Iris pigment epithelial cell (primary cell): ENCODE measurements around the gene PSMC6.

Experiments
- DNase-seq: peaks from one replicate; pipeline ENCODE4 v3.0.0-alpha.2; 2011; ENCODE audit warnings: low read depth

The PSMC6 gene

GRCh38 chr14:52706724-52707706 lies at the start of gene PSMC6:
PSMC6 (plus strand) TSS chr14:52707200; CDS start chr14:52707220, 20 bp downstream.
- peak; percentile 90 for DNase-seq

GRCh38 chr14:52660325-52660724 lies 46.7 kb upstream of the PSMC6 start:
- no peak for DNase-seq

- no peak for DNase-seq
These were observed 46.2 kb upstream of the PSMC6 start for GRCh38 chr14:52660832-52661231.

GRCh38 chr14:52661314-52661713 lies 45.7 kb upstream of the PSMC6 start:
- no peak for DNase-seq

- DNase-seq, result no peak
These were observed 43.1 kb upstream of the PSMC6 start for GRCh38 chr14:52663850-52664249.

- no peak for DNase-seq
These were observed 28.4 kb upstream of the PSMC6 start for GRCh38 chr14:52678591-52678990.

GRCh38 chr14:52683985-52684520 lies 22.9 kb upstream of the PSMC6 start:
- no peak for DNase-seq

- DNase-seq, result no peak
These were observed 20.8 kb upstream of the PSMC6 start for GRCh38 chr14:52686176-52686575.

GRCh38 chr14:52690983-52691760 lies 15.8 kb upstream of the PSMC6 start:
- DNase-seq, result no peak

- DNase-seq, result peak; percentile 77
These were observed 14.6 kb upstream of the PSMC6 start for GRCh38 chr14:52692248-52692962.

- DNase-seq, result no peak
These were observed 14.0 kb upstream of the PSMC6 start for GRCh38 chr14:52693036-52693435.

GRCh38 chr14:52693532-52693931 lies 13.5 kb upstream of the PSMC6 start:
- DNase-seq, result no peak

GRCh38 chr14:52694761-52695480 lies 12.1 kb upstream of the PSMC6 start:
- peak; percentile 69 for DNase-seq

GRCh38 chr14:52695481-52696091 lies 11.4 kb upstream of the PSMC6 start, which contains the start of gene ERO1A:
ERO1A (minus strand) TSS chr14:52695558; CDS start chr14:52695481, 77 bp downstream.
- DNase-seq, result peak; percentile 83

GRCh38 chr14:52700701-52701172 lies 6.3 kb upstream of the PSMC6 start:
- DNase-seq, result peak; percentile 61

GRCh38 chr14:52701223-52701622 lies 5.8 kb upstream of the PSMC6 start:
- peak; percentile 21 for DNase-seq

- peak; percentile 99 for DNase-seq
These were observed 3.8 kb upstream of the PSMC6 start for GRCh38 chr14:52703225-52703624.

GRCh38 chr14:52703664-52704063 lies 3.3 kb upstream of the PSMC6 start:
- no peak for DNase-seq

- DNase-seq, result peak; percentile 58
These were observed 714 bp upstream of the PSMC6 start for GRCh38 chr14:52706286-52706685.

GRCh38 chr14:52711666-52712065 lies 4.7 kb downstream of the PSMC6 start:
- peak; percentile 57 for DNase-seq
